Measurements from ENCODE around the gene RHBDL1.

The RHBDL1 gene

DNA sequence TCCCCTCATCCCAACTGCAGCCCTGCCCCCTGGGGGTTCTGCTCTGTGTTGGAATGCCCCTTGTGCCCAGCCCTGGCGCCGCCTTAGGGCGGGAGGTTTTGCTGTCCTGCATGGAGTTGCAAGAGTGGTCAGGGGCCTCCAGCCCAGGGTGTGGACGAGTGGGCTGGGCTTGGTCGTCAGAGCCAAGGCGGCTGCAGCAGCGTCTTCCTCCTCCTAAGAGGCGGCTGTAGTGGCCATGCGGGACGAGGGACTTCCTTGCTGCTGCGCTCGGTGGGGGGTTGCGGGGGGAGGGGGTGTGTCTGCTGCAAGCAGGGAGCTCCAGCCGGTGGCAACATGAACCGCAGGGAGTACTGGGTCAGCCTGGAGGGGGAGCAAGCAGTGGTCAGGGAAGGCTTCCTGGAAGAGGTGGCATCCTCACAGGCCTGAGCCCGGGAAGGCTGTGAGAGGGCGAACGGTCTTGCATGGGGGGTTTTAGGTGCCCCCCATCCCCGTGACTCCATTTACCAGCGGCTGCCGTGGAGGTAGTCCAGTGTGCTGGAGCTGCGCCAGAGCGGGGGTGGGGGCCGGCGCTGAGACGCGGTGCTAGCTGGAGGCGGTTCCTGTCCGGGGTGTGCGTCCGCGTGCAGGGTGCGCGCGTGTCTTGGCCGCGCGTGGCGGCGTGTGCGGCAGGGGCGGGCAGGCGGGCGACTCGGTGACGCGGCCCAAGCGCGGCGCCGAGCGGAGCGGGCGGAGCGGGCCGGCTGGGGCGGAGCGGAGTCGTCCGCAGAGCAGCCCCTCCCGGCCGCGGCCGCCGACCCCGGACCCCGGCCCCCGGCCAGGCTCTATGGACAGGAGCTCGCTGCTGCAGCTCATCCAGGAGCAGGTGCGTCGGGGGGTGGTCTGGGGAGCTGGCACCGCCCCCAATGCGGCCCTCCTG is at the start of gene RHBDL1:
RHBDL1 (plus strand) TSS at position 704 of the 916 bp plus-strand sequence; CDS start at position 824, 120 bp downstream.
- peak; percentile 22 for DNase-seq

- DNase-seq = no peak
These were observed 49.3 kb upstream of the RHBDL1 start for GRCh38 chr16:625977-626765.

DNA sequence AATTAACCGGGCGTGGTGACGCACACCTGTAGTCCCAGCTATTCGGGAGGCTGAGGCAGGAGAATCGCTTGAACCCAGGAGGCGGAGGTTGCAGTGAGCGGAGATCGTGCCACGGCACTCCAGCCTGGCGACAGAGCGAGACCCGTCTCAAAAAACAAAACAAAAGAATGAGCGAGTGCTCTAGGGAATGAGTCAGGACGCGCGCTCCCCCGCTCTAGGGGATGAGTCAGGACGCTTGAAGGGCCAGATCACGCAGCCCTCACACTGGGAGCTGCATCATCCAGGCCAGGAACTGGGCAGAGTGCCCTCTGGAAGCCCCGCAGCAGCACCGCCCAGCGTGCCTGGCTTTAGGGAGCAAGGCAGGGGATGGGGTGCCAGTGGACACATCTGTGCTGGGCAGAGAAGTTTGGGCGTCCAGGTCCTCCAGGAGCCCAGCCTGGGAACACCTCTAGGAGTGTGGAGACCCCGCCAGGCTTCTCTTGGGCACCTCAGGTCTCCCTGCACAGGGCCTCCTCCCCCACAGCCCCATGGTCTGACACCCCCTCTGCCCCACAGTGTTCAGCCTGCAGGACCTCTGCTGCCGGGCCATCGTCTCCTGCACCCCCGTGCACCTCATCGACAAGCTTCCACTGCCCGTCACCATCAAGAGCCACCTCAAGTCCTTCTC is 48.6 kb upstream of the RHBDL1 start:
- no peak for DNase-seq

GRCh38 chr16:627454-628239 is 47.8 kb upstream of the RHBDL1 start:
- DNase-seq = no peak

GRCh38 chr16:628321-629061 is 47.0 kb upstream of the RHBDL1 start:
- DNase-seq = no peak

DNA sequence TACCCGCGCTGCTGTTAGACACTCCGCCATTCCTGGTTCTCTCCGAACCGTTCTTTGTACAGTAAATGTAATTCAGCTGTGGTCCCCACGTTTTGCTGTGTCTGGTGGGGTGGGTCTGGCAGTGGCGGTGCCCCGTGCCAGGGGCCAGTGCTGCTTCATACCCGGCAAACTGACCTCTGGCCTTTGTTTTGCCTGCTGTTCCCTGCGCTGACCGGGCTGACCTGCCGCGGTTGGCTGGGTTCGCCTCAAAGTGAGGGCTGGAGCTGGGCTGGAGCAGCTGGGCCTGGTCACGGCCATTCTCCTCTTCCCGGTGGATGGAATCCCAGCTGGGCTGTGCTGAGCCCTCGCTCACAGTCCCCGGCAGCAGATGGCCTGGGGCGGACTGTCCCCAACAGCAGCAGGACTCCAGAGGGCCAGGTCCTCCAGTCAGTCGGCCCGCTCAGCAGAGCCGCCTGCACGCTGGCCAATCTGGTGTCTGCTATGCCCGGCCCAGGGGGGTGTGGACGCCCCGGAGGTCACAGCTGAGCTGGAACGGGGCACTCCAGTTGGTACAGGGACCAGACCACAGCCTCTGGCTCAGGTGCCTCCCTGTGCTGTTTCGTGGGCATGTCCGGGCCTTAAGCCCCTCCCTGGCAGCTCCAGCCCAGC is 46.2 kb upstream of the RHBDL1 start:
- no peak for DNase-seq

GRCh38 chr16:629833-630248 is 45.6 kb upstream of the RHBDL1 start:
- DNase-seq = no peak

- no peak for DNase-seq
These were observed 45.1 kb upstream of the RHBDL1 start for GRCh38 chr16:630249-630814.

- no peak for DNase-seq
These were observed 44.6 kb upstream of the RHBDL1 start, which contains the start of gene WFIKKN1 for GRCh38 chr16:630815-631405. Gene WFIKKN1 (plus strand): TSS chr16:630985. CDS start chr16:631254, 269 bp downstream.

GRCh38 chr16:631808-632358 is 43.6 kb upstream of the RHBDL1 start:
- no peak for DNase-seq

DNA sequence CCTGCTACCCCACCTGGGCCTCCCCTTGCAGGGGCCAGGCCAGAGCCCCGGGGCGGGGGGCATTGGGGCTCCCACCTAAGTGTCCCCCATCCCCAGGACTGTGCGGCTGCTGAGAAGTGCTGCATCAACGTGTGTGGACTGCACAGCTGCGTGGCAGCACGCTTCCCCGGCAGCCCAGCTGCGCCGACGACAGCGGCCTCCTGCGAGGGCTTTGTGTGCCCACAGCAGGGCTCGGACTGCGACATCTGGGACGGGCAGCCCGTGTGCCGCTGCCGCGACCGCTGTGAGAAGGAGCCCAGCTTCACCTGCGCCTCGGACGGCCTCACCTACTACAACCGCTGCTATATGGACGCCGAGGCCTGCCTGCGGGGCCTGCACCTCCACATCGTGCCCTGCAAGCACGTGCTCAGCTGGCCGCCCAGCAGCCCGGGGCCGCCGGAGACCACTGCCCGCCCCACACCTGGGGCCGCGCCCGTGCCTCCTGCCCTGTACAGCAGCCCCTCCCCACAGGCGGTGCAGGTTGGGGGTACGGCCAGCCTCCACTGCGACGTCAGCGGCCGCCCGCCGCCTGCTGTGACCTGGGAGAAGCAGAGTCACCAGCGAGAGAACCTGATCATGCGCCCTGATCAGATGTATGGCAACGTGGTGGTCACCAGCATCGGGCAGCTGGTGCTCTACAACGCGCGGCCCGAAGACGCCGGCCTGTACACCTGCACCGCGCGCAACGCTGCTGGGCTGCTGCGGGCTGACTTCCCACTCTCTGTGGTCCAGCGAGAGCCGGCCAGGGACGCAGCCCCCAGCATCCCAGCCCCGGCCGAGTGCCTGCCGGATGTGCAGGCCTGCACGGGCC is 42.8 kb upstream of the RHBDL1 start:
- DNase-seq = no peak

DNA sequence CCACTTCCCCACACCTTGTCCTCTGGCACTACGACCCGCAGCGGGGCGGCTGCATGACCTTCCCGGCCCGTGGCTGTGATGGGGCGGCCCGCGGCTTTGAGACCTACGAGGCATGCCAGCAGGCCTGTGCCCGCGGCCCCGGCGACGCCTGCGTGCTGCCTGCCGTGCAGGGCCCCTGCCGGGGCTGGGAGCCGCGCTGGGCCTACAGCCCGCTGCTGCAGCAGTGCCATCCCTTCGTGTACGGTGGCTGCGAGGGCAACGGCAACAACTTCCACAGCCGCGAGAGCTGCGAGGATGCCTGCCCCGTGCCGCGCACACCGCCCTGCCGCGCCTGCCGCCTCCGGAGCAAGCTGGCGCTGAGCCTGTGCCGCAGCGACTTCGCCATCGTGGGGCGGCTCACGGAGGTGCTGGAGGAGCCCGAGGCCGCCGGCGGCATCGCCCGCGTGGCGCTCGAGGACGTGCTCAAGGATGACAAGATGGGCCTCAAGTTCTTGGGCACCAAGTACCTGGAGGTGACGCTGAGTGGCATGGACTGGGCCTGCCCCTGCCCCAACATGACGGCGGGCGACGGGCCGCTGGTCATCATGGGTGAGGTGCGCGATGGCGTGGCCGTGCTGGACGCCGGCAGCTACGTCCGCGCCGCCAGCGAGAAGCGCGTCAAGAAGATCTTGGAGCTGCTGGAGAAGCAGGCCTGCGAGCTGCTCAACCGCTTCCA is 42.0 kb upstream of the RHBDL1 start:
- no peak for DNase-seq

GRCh38 chr16:634051-634670 is 41.3 kb upstream of the RHBDL1 start:
- no peak for DNase-seq

- no peak for DNase-seq
These were observed 40.5 kb upstream of the RHBDL1 start for GRCh38 chr16:634996-635395.

DNA sequence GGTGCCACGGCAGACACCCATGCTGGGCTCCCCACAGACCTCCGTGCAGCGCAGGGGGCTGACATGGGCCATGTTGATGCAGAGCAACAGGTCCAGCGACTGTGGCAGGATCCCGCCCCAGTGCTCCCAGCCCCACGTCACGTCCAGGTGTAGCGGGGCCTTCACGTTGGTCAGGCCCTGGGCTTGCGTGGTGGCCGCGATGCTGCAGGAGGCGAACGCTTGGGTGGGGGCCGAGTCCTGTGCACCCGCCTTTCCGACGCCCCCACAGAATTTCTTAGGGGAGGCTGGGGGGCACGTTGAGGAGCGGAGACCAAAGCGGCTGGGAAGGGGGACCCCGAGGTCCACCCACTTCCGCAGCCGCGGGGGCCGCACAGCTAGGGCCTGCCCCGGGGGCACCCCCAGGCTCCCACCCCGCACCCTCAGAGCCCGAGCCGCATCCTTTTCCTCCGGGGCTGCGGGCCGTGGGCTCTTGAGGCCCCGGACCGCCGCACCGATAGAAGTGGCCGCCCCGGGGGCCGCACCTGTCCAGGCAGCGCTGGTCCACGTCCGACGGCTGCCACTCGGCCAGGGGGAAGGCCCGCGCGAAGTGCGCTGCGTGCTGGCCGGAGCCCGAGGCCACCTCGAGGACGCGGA is 39.8 kb upstream of the RHBDL1 start:
- DNase-seq = no peak

DNA sequence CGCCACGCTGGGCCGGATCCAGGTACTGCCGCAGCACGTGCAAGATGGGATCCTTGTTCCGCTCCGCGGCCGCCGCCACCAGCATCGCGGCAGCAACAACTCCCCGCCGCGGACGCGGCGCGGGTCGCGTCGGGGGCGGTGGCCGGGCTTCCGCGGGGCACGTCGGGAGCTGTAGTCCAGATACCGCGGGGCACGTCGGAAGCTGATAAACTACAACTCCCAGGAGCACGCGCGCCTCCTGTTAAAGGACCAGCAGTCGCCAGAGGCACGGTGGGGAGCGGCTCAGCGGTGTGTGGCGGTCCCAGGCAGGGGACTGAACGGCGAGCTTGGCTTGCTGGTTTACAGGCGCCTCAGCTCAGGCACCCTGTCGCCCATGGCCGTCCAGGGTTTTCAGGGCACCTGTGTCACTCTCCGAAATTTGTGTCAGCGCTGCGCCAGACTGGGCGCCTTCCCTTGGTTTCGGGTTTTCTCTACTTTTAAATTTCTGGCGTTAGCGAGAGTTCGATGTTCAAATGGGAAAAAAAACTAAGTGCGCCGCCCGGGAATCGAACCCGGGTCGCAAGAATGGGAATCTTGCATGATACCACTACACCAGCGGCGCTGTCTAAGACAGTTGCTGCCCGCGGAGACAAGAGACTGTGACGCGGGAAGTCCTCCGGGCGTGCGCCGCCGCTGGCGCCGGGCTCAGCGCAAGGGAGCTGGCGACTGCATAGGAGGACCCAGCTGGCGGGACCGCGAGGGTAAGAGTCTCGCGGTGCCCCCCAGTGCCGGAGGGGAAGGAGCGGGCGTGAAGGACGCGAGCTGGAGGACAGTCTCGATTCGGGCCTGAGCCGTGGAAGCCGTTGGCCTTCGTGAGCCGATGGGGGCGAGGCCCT is 39.0 kb upstream of the RHBDL1 start, which contains the start of gene METTL26:
METTL26 (minus strand) TSS at position 100 of the 875 bp plus-strand sequence; CDS start at position 85, 15 bp downstream.
- peak; percentile 95 for DNase-seq
